ENCODE data around the gene TUBA3C. TPM values are rescaled to one million over a fixed set of nuclear protein-coding genes. Genes with fewer than 3 reads are reported as not detected.
"Not testable (repeated sequence)": the region's sequence is repeated elsewhere in the genome, so short reads cannot be mapped to it uniquely, and the experiment has no call there.

TUBA3C gene
- total RNA-seq: not detected
- polyA plus RNA-seq (ENCODE audit: insufficient read length in 2 of 2): not detected
- long read RNA-seq, donor 1: 0 reads
- long read RNA-seq, donor 2: 0 reads
- long read RNA-seq, donor 3: 0 reads
- long read RNA-seq, donor 4: 0 reads

DNA sequence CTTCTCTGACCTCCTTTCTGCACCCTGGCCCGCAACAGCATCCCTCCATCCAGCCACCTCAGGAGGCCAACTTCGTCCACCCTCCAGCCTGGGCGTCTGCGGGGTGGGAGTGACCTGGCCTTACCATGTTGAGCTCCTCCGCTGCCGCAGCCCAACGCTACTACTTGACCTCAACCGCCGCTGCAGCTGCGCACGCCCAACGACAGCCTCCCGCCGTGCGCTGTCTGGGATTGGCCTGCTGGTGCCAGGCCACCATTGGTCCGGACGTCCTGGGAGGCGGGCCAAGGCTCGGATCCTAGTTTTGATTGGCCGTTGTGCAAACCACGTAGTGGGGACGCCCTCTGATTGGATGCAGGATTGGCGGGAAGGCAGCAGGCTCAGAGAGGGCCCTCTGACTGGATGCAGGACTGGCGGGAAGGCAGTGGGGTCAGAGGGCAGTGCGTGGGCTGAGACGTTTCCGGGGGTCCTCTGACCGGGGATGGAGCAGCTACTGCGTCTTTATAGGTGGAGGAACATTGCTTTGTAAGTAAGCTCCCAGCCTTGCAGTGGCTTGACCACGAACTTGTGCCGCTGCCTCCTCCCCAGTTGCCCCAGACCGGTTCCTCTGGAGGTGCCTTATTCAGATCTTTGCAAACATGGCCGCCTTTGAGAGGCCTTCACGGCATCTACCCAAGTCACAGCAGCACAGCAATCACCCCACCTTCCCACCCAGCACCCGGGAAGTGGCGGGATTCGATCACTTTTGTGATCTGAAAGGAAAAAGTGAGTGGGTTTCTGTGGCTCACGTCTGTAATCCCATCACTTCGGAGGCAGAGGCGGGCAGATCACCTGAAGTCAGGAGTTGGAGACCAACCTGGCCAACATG, at the start of gene TUBA3C:
TUBA3C (minus strand) TSS at position 204 of the 865 bp plus-strand sequence; CDS start at position 127, 77 bp downstream.
- 90% methylated on average over 31 of the region's 40 CpGs for WGBS (ENCODE audit: insufficient coverage)
- H3K4me1 ChIP-seq (ENCODE audit: control insufficient read depth, insufficient read depth, low read length): no peaks in the 10 kb centered on the region
- H3K27me3 ChIP-seq (ENCODE audit: control insufficient read depth, insufficient read depth, low read length): no peaks in the 10 kb centered on the region
- H3K36me3 ChIP-seq (ENCODE audit: control insufficient read depth, insufficient read depth, low read length): no peaks in the 10 kb centered on the region
- peaks cover 8% of the 10 kb centered on the region for H3K9me3 ChIP-seq (ENCODE audit: control insufficient read depth, insufficient read depth, low read length)
- no peak within 1 kb of the TSS for H3K4me3 ChIP-seq (ENCODE audit: low read depth, low read length)
- no peak within 1 kb of the TSS for H3K27ac ChIP-seq (ENCODE audit: low read depth, low read length)
- DNase-seq (ENCODE audit: low read depth in 4 of 6, low spot score in 6 of 6): no peak

- not testable (repeated sequence) for H3K36me3 ChIP-seq (ENCODE audit: control insufficient read depth, insufficient read depth, low read length); H3K27ac ChIP-seq (ENCODE audit: low read depth, low read length); H3K27me3 ChIP-seq (ENCODE audit: control insufficient read depth, insufficient read depth, low read length); DNase-seq (ENCODE audit: low read depth in 4 of 6, low spot score in 6 of 6); H3K9me3 ChIP-seq (ENCODE audit: control insufficient read depth, insufficient read depth, low read length); H3K4me1 ChIP-seq (ENCODE audit: control insufficient read depth, insufficient read depth, low read length); H3K4me3 ChIP-seq (ENCODE audit: low read depth, low read length)
- no CpG with 5 or more reads among the region's 3 CpGs for WGBS (ENCODE audit: insufficient coverage)
Observed at GRCh38 chr13:19207413-19207812, 25.8 kb upstream of the TUBA3C start.

- not testable (repeated sequence) for DNase-seq (ENCODE audit: low read depth in 4 of 6, low spot score in 6 of 6); H3K4me3 ChIP-seq (ENCODE audit: low read depth, low read length); H3K27me3 ChIP-seq (ENCODE audit: control insufficient read depth, insufficient read depth, low read length); H3K36me3 ChIP-seq (ENCODE audit: control insufficient read depth, insufficient read depth, low read length); H3K4me1 ChIP-seq (ENCODE audit: control insufficient read depth, insufficient read depth, low read length); H3K27ac ChIP-seq (ENCODE audit: low read depth, low read length); H3K9me3 ChIP-seq (ENCODE audit: control insufficient read depth, insufficient read depth, low read length)
- 40% methylated on average over 1 of the region's 3 CpGs for WGBS (ENCODE audit: insufficient coverage)
Observed at GRCh38 chr13:19192622-19193021, 11.0 kb upstream of the TUBA3C start.

- DNase-seq (ENCODE audit: low read depth in 4 of 6, low spot score in 6 of 6); H3K9me3 ChIP-seq (ENCODE audit: control insufficient read depth, insufficient read depth, low read length): not testable (repeated sequence)
- no CpG with 5 or more reads among the region's 3 CpGs for WGBS (ENCODE audit: insufficient coverage)
Observed at GRCh38 chr13:19189911-19190310, 8.3 kb upstream of the TUBA3C start.

DNA sequence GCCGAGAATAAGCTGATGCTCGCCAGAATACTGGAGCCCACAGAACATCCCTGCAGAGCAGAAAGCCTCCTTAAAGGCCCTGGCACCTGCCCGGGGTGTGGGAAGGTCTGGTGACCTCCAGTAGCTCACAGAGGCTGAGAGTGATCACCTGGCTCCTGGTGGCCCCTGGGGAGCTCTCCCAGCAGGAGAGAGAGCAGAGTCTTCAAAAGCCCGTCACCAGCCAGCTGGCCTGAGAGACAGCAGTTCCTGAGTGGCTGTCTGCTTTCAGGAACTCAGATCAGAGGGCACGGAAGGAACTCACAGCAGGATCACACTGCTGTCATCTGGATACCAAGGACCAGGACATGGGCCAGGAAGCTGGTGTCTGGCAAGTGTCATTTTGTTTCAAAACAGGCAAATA, 7.7 kb upstream of the TUBA3C start:
- 65% methylated on average over 3 of the region's 5 CpGs for WGBS (ENCODE audit: insufficient coverage)
- DNase-seq (ENCODE audit: low read depth in 4 of 6, low spot score in 6 of 6); H3K36me3 ChIP-seq (ENCODE audit: control insufficient read depth, insufficient read depth, low read length); H3K4me1 ChIP-seq (ENCODE audit: control insufficient read depth, insufficient read depth, low read length); H3K27me3 ChIP-seq (ENCODE audit: control insufficient read depth, insufficient read depth, low read length); H3K9me3 ChIP-seq (ENCODE audit: control insufficient read depth, insufficient read depth, low read length); H3K4me3 ChIP-seq (ENCODE audit: low read depth, low read length); H3K27ac ChIP-seq (ENCODE audit: low read depth, low read length): not testable (repeated sequence)

More at GRCh38 chr13:19189911-19190310, 8.3 kb upstream of the TUBA3C start:
- not testable (repeated sequence) for H3K36me3 ChIP-seq (ENCODE audit: control insufficient read depth, insufficient read depth, low read length); H3K27ac ChIP-seq (ENCODE audit: low read depth, low read length); H3K4me1 ChIP-seq (ENCODE audit: control insufficient read depth, insufficient read depth, low read length); H3K4me3 ChIP-seq (ENCODE audit: low read depth, low read length); H3K27me3 ChIP-seq (ENCODE audit: control insufficient read depth, insufficient read depth, low read length)

DNA sequence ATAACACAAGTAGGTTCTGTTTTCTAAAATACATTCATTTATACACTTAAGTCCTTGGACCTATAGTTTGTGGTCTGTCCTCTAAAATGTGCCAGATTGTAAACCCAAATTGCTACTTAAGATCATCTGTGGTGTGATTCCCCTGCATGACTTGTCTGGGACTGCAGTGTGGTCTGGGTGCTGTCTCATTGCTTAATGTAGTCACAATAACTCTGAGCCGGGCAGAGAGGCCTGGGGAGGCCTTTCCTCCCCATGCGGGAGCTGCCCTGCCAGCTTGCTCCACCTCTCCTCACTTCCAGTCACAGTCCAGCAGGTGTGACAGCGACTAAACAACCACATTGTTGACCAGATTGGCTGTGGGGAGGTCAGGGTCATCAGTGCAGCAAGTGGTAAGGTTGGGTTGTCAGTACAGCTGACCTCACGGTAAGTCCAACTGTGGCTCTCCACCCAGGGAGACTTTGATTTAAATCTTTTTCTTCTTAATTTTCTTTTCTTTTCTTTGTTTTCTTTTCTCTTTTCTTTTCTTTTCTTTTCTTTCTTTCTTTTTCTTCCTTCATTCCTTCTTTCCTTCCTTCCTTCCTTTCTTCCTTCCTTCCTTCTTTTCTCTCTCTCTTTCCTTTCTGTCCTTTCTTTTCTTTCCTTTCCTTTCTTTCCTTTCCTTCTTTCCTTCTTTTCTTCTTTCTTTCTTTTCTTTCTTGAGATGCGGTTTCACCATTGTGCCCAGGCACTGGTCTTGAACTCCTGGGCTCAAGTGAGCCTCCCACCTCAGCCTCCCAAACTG, 4.4 kb upstream of the TUBA3C start:
- WGBS (ENCODE audit: insufficient coverage): 95% methylated on average over 3 of the region's 5 CpGs
- no peaks in the 10 kb centered on the region for H3K4me1 ChIP-seq (ENCODE audit: control insufficient read depth, insufficient read depth, low read length)
- H3K27ac ChIP-seq (ENCODE audit: low read depth, low read length): no peak overlapping the region

DNA sequence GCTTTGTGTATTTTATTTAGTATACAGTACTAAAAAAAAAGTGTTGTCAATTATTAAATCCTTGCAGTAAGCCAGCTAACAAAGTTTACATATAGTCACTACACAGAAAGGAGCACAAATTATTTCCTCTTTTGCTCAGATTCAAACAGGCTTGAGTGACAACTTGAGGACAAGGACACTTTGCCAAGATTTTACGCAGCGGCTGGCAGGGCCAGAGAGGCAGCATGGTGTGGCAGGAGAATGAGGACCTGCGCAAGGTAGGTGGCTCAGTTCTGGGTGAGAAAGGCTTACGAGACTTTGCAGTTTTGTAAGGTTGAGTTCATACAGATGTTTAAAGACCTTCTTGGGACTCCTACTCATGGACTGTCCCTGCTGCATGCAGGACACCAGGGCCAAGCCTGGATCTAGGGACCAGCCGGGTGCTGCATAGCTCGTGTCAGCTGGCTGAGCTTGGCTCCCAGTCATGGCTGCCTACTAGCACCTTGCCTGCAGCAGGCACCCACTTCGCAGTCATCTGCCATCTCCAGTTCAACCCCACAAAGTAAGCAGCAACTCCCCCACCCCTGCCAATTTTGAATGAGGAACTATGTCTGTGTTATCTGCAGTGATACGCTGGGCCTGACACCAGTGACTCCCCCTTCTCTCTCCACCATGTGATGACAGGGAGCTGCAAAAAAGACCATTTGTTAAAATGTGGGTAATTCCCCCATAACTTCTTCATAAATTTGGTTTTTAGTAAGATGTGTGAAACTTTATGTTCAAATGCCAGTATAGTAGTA, 3.7 kb upstream of the TUBA3C start:
- H3K4me1 ChIP-seq (ENCODE audit: control insufficient read depth, insufficient read depth, low read length): no peaks in the 10 kb centered on the region
- no peak overlapping the region for H3K27ac ChIP-seq (ENCODE audit: low read depth, low read length)
- DNase-seq (ENCODE audit: low read depth in 4 of 6, low spot score in 6 of 6): no peak
- WGBS (ENCODE audit: insufficient coverage): 76% methylated on average over 7 of the region's 8 CpGs
- H3K36me3 ChIP-seq (ENCODE audit: control insufficient read depth, insufficient read depth, low read length): no peaks in the 10 kb centered on the region
- no peak overlapping the region for H3K4me3 ChIP-seq (ENCODE audit: low read depth, low read length)
- no peaks in the 10 kb centered on the region for H3K27me3 ChIP-seq (ENCODE audit: control insufficient read depth, insufficient read depth, low read length)
- peaks cover 5% of the 10 kb centered on the region for H3K9me3 ChIP-seq (ENCODE audit: control insufficient read depth, insufficient read depth, low read length)

More for the DNA sequence above, 4.4 kb upstream of the TUBA3C start:
- H3K36me3 ChIP-seq (ENCODE audit: control insufficient read depth, insufficient read depth, low read length): no peaks in the 10 kb centered on the region
- DNase-seq (ENCODE audit: low read depth in 4 of 6, low spot score in 6 of 6): no peak
- peaks cover 3% of the 10 kb centered on the region for H3K9me3 ChIP-seq (ENCODE audit: control insufficient read depth, insufficient read depth, low read length)
- H3K27me3 ChIP-seq (ENCODE audit: control insufficient read depth, insufficient read depth, low read length): no peaks in the 10 kb centered on the region
- no peak overlapping the region for H3K4me3 ChIP-seq (ENCODE audit: low read depth, low read length)

- Histone ChIP-seq H3K9me3 (ENCODE audit: control insufficient read depth, insufficient read depth, low read length) (peaks cover 5% of the 10 kb centered on the region), H3K4me3 (ENCODE audit: low read depth, low read length) (no peak overlapping the region), H3K27me3 (ENCODE audit: control insufficient read depth, insufficient read depth, low read length) (no peaks in the 10 kb centered on the region), H3K4me1 (ENCODE audit: control insufficient read depth, insufficient read depth, low read length) (no peaks in the 10 kb centered on the region), H3K27ac (ENCODE audit: low read depth, low read length) (no peak overlapping the region), H3K36me3 (ENCODE audit: control insufficient read depth, insufficient read depth, low read length) (no peaks in the 10 kb centered on the region)
- WGBS (ENCODE audit: insufficient coverage): 100% methylated on average over 3 of the region's 5 CpGs
- DNase-seq (ENCODE audit: low read depth in 4 of 6, low spot score in 6 of 6): no peak
Observed at GRCh38 chr13:19184176-19184575, 2.6 kb upstream of the TUBA3C start.

DNA sequence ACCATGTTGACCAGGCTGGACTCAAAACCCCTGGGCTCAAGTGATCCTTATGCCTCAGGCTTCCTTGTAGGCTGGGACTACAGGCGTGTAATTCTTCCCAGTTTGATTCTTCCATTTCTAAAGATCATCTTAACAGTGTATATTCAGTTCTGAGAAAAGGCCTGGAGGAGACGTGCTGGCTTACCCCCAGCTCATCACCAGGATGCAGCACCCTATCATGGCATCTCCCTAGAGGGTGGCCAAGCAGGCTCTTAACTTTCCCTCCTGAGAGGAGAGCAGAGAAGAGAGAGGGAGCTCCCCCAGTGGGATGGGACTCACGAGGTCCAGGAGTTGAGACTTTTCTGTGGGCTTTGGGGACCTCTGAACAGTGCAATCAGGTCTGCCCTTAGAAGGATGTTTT, 2.1 kb upstream of the TUBA3C start:
- Histone ChIP-seq H3K9me3 (ENCODE audit: control insufficient read depth, insufficient read depth, low read length) (peaks cover 5% of the 10 kb centered on the region), H3K4me3 (ENCODE audit: low read depth, low read length) (no peak overlapping the region), H3K36me3 (ENCODE audit: control insufficient read depth, insufficient read depth, low read length) (no peaks in the 10 kb centered on the region), H3K4me1 (ENCODE audit: control insufficient read depth, insufficient read depth, low read length) (no peaks in the 10 kb centered on the region), H3K27ac (ENCODE audit: low read depth, low read length) (no peak overlapping the region), H3K27me3 (ENCODE audit: control insufficient read depth, insufficient read depth, low read length) (no peaks in the 10 kb centered on the region)
- 43% methylated on average over 1 of the region's 3 CpGs for WGBS (ENCODE audit: insufficient coverage)
- no peak for DNase-seq (ENCODE audit: low read depth in 4 of 6, low spot score in 6 of 6)

Measured in spinal cord (tissue), 10 donors.